ENCODE results near the gene DYNC1LI1.
A peak's percentile ranks its signal among the peaks of the same experiment; 100 is the strongest.

DYNC1LI1 gene

GRCh38 chr3:32570421-32571191 lies at the start of gene DYNC1LI1:
Gene DYNC1LI1 (minus strand): TSS chr3:32570858. CDS start chr3:32570770, 88 bp downstream.
- DNase-seq (ENCODE audit: low spot score), result peak; percentile 94

DNA sequence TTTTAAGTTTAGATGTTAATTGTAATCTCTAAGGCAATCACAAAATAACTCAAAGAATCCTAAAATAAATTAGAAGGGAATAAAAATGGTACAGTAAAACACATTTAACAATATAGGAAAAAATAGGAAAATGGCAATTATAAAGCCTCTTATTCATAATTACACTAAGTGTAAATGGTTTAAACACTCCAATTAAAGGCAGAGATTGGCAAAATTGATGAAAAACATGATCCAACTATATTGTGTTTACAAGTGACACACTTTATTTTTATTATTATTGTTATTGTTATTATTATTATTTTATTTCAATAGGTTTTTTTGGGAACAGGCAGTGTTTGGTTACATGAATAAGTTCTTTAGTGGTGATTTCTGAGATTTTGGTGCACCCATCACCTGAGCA lies 48.7 kb upstream of the DYNC1LI1 start:
- DNase-seq (ENCODE audit: low spot score), result no peak

DNA sequence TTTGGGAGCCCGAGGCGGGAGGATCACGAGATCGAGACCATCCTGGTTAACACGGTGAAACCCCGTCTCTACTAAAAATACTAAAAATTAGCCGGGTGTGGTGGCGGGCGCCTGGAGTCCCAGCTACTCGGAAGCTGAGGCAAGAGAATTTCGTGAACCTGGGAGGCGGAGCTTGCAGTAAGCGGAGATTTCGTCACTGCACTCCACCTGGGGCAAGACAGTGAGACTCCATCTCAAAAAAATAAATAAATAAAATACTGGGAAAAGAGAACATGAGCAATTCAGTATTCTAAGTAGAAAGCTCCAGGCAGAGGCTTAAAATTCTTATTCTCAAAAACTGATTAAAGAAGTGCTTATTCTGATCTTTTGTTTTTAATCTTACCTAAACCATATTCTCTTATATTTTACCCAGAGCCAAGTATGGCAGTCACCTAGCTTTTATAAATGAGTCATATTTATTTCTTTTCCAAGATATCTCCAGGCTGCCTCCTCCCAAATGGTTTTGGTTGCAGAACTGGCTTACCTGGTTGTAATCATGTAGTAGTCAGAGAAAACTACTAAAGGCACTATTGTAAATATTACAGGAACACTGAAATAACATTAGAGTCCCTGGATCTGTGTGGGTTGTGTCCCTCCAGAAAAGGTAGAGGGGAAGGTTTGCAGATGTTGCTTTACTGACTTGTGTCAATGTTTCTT lies 45.8 kb upstream of the DYNC1LI1 start:
- DNase-seq (ENCODE audit: low spot score), result no peak

DNA sequence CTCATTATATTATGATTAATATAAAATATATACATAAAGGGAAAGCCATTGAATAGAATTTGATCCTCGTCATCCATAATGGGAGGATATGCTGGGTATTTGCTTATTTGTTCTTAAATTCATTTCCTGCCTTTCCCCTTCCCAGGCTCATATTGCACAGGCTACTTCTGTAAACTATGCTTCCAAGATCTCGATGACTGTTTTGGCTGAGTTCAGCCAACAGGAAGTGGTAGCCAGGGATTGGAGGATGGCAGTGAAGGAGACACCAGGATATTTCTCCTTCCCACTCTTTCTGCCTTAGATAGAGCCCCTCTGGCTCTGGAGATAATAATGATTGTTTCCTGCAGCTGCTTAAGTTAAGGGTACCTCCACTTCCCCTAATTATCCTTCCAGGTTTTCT lies 44.3 kb upstream of the DYNC1LI1 start:
- DNase-seq (ENCODE audit: low spot score), result no peak

DNA sequence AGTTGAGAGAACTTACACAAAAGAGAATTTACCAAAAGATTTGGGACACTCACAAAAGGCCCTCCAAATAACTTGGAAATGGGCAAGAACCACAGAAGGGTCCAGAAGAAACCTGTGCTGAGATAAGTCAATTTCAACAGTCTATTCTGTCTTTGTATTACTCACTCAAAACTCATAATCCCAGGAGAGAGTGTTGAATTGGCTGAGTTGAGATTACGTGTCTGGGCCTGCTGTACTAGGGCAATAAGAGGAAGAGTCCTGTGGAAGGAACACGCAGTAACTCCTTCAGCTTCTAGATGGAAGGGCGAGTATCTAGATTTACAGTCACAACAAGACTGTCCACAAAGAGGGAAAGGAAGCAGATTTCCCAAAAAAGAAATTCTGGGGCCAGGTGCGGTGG lies 42.5 kb upstream of the DYNC1LI1 start:
- no peak for DNase-seq (ENCODE audit: low spot score)

DNA sequence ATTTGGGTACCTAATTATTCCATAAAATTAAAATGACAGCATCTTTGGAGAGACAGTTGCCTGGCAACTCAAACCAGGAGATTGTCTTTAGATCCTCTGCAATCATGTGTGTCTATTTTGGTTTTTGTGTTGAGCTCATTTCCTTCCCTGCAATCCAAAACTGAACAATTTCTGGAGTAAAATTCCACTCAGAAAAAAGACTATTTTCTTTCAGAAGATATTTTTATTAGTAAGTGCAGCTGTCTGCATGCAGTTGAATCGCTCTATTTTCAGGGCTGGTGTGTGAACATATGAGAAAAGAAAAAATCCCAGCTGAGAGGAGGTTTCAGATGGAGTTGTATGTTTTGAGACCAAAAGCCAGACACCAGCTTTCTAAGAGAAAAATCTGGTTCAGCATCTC lies 41.9 kb upstream of the DYNC1LI1 start:
- peak; percentile 10 for DNase-seq (ENCODE audit: low spot score)

DNA sequence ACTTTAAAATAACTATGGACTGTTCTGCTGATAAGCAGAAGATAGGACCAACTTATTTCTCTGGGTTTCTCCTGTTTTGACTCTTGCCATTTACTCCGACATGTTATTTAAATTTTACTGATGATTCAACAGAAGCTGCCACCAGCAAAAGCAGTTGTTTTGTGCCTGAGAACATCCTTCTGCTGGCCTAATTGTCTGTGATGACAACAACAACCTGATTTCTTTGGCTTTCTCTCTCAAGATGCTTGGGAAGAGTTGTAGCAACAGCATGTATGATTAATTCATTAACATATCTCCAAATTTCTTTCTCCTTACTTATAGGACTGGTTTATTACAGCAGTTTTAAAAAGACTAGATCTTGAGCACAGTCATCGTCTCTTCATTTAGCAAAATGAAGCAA lies 36.9 kb upstream of the DYNC1LI1 start:
- no peak for DNase-seq (ENCODE audit: low spot score)

- no peak for DNase-seq (ENCODE audit: low spot score)
Measured at GRCh38 chr3:32606960-32607359, 36.3 kb upstream of the DYNC1LI1 start.

- no peak for DNase-seq (ENCODE audit: low spot score)
Measured at GRCh38 chr3:32606277-32606676, 35.6 kb upstream of the DYNC1LI1 start.

DNA sequence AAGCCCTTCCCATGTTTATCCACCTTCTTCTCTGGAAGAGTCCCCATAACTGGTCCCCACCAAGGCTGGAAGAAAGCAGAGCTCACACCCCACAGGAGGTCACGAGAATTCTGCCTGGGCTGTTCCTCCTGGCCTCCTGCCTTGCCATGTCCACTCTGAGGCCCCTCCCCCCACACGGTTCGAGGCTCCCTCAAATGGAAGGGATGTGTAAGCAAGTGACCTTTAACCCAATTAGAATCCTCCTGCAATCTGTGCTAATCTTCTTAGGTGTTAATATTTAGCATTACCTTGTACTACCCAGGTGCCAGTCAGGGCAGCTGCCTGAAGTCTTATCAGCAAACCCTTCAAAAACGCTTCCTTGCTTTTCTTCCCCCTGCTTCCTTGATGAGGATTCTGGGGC lies 32.4 kb upstream of the DYNC1LI1 start:
- DNase-seq (ENCODE audit: low spot score), result no peak

- DNase-seq (ENCODE audit: low spot score), result no peak
Measured at GRCh38 chr3:32602206-32602605, 31.5 kb upstream of the DYNC1LI1 start.

- DNase-seq (ENCODE audit: low spot score), result no peak
Measured at GRCh38 chr3:32601722-32602121, 31.1 kb upstream of the DYNC1LI1 start.

DNA sequence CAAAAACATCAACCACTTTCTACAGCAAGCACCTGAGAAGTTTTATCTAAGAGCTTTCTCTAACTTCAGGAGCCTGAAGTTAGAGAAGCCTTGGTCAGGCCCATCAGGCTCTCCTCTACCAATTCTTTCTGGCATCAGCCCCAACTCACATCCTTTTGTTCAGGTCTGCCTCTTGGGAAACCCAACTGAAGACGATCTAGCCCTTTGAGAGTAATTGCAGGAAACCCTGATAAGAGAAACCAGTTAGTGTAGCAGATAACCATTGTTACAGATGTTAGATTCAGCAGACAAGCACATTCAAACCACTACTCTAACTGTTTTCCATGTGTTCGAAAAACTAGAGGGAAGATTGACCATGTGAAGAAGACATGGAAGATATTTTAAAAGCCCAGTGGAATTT lies 27.0 kb upstream of the DYNC1LI1 start:
- no peak for DNase-seq (ENCODE audit: low spot score)

GRCh38 chr3:32596909-32597369 lies 26.3 kb upstream of the DYNC1LI1 start:
- DNase-seq (ENCODE audit: low spot score), result no peak

DNA sequence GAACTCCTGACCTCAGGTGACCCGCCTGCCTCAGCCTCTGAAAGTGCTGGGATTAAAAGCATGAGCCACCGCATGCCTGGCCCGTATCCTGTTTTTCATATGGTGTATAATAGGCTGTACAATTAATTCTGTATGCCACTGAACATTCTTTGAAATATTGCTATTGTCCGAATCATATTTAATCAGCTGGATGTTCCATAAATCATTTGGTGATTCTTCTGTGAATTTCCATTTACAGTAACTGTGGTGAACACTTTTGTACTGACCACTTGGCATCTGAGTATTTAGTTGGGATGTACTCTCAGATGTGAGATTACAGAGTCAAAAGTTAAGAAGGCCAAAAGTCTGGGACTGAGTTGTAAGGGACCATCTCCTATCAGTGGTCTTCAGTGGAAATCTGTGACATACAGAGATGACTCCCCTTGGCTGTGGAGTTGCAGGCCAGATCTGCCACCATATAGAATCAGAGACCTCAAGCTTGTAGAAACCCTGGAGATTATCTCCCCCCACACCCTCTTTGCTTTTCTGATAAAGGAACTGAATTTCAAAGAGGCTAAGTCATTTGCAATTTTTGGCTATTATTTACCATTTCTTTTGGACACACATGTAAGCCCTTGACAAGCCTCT lies 25.7 kb upstream of the DYNC1LI1 start:
- no peak for DNase-seq (ENCODE audit: low spot score)

DNA sequence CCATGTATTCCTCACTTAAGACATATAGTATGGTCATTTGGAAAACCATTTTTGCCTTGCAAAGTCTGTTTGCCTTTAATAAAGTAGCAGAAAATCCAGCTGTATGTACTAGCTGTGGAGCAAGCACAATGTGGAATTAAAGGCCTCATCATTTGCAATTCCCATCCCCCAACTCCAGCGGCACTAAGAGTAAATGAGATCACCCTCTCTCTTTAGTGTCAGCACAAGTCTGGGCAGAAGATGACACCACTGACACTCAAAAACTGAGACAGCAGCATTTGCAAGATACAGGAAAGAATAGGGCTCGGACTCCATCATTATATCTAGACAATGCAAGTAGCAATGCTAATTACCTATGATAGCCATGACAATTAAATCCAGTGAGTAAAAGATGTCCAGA lies 24.7 kb upstream of the DYNC1LI1 start:
- no peak for DNase-seq (ENCODE audit: low spot score)

DNA sequence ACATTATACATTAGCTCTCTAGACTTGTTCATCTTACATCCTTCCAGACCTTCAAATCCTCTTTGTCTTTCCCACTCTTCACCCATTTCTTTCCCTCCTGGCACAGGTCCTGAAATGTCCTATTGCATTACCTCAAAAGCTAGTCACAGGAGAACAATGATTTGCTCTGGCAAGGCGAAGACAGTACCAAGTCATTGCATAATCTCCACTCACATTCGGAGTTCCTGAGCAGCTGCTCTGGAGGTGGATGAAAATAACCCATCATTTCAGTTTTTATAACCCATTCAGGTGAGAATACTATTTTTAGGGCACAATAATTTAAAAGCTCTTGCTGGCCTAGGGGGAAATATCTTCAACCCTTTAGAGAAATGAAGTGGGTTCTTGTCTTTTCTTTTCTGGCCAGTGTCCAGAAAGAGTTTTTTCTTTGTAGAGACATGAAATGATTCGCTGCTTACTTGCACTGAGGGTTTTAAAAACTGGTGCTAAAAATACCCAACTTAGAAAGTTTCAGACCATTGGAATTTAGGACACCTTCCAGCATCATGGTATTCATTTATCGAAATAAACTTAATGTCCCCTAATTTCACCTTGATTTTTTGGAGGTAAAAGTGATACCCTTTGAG lies 23.4 kb upstream of the DYNC1LI1 start:
- peak; percentile 13 for DNase-seq (ENCODE audit: low spot score)

- DNase-seq (ENCODE audit: low spot score), result no peak
Measured at GRCh38 chr3:32592696-32593353, 22.2 kb upstream of the DYNC1LI1 start.

DNA sequence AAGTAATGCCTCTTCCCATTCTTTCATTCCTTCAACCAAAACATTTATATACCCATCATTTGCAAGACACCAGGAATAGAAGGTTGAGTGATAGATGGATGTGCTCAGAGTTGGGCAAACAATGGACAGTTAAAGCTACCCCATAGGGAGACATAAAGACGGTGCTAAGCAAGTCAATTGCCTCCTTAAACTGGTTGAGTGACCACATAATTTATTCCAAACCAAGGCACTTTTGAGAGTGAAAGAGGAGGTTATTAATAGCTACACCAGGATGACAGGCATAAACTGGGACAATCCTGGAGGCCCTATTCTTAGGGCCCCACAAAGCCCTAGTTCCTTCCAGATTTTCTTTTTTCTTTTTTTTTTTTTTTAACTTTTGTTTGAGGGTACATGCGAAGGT lies 21.4 kb upstream of the DYNC1LI1 start:
- DNase-seq (ENCODE audit: low spot score), result no peak

- no peak for DNase-seq (ENCODE audit: low spot score)
Measured at GRCh38 chr3:32591186-32591585, 20.5 kb upstream of the DYNC1LI1 start.

DNA sequence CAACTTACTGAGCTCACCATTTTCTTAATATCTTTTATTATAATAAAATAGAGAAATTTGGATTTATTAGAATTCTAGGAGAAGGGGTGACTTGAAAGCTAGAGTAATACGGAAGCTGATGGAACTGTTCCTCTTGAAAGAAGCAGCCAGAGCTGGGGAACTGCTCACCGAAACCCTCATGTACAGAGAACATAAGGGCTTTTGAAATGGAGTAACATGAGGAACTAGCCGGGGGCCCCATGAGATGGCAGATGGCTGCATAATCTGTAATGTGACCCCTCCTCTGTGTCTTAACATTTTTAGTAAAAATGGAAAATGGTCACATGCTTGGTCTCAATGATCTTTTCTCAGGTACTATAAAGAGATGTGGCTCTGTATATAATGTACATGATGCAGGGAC lies 15.7 kb upstream of the DYNC1LI1 start:
- peak; percentile 38 for DNase-seq (ENCODE audit: low spot score)

- no peak for DNase-seq (ENCODE audit: low spot score)
Measured at GRCh38 chr3:32584660-32585059, 14.0 kb upstream of the DYNC1LI1 start.
